NCI-H187 treated with DMSO at 0.1 percent for 48 hours (cell line): ENCODE results near the gene VPS16.

ENCODE experiments used
- DNase-seq: peaks from one replicate; lab custom pipeline; 2025; lab: John Stamatoyannopoulos, UW

VPS16 gene

GRCh38 chr20:2835331-2835796 is 5.2 kb upstream of the VPS16 start:
- DNase-seq: no peak

DNA sequence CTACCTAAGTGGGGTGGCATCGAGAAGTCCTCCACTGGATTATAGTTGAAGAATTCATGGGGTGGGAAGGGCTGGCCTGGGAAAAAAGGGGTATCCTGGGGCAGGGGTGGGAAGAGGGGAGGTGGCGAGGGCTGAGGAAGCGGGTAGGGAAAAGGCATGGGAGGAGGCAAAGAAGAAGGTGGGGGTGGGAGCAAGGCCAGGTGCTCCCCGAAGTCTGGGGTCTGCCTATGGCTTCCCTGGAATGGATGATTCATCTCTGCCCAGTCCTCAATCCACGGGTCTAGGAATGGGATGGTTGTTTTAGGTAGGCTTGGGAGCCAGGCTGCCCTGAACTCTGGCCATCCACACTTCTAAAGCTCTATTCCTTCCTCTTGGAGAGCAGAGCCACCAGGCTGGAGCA is 4.5 kb upstream of the VPS16 start:
- DNase-seq: no peak

DNA sequence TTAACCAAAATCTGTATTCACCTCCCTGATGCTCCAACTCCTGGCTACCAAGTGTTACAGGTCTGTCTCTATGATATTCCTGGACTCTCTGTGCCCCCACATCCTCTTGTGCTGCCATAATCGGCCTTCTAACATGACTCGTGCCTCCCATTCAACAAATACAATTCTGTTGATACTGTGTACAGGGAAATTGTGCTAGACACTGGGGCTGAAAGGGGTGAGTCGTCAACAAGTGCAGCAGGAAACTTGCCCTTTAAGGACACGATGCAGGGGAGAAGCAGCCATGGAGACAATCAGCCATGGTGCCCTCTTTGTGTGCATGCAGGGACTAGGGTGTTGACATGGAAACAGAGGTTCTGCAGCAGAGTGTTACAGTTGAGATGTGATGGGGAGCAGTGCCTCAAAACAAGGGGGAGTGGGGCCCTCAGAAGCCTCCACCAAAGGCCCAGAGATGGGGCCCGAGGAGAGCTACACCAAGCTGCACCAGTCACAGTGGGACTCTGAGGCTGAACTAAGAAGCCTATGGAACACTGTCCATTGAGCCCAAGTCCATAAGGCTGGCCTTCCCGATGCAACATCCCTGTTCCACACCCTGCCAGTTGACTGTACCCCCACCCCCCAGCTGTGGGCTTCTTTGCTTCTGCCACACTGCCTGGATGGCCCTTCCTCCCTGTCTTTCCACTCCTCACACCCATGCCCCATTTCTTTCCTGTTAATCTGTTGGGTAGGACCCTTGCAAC is 3.2 kb upstream of the VPS16 start:
- no peak for DNase-seq

GRCh38 chr20:2838170-2838797 is 2.3 kb upstream of the VPS16 start:
- no peak for DNase-seq

GRCh38 chr20:2838847-2839671 is 1.5 kb upstream of the VPS16 start:
- DNase-seq: no peak

DNA sequence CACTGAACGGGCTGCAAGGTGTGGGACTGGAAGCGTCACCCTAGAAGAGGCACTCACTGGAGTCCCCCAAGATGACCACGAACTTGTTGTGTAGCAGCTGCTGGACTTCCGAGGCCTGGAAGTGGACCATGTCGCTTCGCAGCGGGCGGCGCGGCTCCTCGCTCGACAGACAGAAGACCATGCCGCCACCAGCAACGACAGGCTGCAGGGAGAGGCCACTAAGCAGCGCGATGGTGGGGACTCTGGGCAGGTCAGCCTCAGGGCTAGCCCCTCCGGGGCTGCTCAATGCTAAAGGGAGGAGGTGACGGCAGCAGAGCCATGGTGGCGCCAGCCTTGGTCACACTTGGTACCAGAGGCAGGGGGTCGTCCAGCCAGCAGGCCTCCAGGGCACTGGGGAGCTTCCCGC is 810 bp upstream of the VPS16 start:
- DNase-seq: no peak

- no peak for DNase-seq
These were observed 504 bp downstream of the VPS16 start for GRCh38 chr20:2840967-2841531.

DNA sequence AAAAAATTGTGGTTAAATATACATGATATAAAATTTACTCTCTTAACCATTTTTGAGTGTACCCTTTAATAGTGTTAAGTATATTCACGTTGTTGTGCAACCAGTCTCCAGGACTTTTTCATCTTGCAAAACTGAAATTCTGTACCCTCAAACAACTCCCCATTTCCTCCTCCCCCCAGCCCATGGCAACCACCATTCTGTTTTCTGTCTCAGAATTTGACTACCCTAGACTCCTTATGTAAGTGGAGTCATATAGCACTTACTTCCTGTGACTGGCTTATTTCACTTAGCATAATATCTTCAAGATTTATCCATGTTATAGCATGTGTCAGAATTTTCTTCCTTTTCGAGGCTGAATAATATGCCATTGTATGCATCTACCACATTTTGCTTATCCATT is 5.1 kb downstream of the VPS16 start:
- no peak for DNase-seq

- DNase-seq: no peak
These were observed 6.2 kb downstream of the VPS16 start for GRCh38 chr20:2846698-2847097.

DNA sequence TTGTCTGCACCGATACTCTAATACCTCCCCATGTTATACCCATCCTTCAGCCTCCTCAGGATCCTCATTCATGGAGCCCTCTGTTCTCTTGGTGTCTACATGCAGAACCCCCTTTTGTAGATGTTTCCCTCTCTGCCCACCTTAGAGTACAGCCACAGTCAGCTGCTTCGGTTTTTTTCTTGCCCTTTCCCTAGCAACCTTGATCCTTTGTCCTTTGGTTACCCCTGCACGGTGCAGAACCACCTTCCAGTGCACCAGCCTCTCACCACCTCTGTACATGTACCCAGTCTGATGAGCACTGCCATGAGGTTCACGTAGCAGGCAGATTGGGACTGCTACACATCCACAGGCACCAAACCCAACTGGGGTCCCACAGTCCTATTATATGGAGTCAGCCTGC is 7.3 kb downstream of the VPS16 start:
- DNase-seq: no peak

GRCh38 chr20:2849529-2849928 is 9.0 kb downstream of the VPS16 start:
- DNase-seq: no peak

GRCh38 chr20:2851086-2851485 is 10.5 kb downstream of the VPS16 start:
- no peak for DNase-seq

DNA sequence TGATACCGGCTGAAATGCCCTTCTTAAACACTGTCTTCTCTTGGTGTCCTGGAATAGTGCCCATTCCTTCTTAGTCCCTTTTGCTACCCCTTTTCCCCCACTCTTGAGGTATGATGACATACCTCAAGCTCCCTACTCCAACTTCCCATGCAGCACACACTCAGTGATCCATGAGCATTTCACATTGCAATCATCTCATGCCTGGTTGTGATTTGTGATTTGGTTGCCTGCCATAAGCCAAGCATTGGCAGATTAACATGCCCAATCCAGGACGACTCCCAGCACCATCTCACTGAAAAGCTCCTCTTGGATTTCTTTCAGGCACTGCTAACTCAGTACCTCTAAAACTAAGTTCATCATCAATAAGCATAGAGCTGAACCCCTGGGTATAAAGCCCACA is 18.0 kb downstream of the VPS16 start:
- no peak for DNase-seq

DNA sequence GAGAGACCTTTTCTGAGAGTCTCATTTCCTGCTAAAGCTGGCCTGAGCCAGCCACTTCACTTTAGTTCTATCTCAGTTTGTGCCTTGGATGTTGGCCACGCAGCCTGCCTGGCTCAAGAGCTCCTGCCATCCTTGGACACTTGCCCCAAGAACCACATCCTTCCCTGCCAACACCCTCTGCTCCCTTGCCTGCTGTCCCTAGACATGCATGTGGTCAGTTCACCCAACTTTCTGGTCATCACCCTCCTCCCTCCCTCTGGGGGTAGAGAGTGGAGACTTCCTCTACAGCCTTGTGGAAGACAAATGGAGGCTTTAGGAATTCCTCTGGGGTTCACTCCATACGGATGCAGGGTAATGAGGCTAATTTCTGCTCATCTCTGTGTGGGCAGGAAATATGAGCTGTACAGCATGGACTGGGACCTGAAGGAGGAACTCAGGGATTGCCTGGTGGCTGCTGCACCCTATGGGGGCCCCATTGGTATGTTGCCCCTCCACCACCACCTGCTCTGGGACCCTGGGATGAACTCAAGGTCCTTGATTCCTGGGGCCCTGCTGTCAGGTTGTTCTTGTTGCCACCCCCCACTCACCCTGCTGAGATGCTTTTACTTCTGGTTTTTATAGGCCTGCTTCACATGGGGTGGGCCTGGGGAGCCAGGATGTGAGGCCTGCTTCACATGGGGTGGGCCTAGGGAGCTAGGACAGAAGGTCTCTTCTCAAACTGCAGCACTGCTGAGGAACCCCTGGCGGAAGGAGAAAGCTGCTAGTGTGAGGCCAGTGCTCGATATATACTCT is 19.0 kb downstream of the VPS16 start:
- no peak for DNase-seq

DNA sequence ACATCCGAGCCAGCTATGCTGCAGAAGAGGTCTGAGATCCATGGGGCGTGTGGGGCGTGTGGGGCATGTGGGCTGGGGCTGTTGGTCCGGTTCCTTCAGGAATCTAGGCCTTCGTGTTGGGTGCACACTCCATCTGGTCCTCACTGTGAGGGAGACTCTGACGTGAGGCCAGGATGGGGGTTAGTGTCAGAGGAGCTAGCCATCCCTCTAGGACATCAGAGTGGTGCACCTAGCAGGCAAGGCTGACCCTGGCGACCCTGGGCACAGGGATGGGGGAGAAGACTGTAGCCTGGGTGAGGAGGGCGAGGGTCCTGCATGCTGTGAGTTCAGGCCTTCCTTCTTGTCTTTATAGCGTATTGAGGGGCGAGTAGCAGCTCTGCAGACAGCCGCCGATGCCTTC is 24.1 kb downstream of the VPS16 start:
- no peak for DNase-seq

DNA sequence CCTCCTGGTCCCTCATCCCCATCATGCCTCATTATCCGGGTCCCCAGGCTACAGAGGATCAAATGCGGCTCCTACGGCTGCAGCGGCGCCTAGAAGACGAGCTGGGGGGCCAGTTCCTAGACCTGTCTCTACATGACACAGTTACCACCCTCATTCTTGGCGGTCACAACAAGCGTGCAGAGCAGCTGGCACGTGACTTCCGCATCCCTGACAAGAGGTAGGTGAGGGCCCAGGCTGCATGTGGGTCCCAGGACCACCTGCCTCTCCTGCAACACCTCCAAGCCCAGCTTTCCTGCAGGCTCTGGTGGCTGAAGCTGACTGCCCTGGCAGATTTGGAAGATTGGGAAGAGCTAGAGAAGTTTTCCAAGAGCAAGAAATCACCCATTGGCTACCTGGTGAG is 24.6 kb downstream of the VPS16 start:
- no peak for DNase-seq

DNA sequence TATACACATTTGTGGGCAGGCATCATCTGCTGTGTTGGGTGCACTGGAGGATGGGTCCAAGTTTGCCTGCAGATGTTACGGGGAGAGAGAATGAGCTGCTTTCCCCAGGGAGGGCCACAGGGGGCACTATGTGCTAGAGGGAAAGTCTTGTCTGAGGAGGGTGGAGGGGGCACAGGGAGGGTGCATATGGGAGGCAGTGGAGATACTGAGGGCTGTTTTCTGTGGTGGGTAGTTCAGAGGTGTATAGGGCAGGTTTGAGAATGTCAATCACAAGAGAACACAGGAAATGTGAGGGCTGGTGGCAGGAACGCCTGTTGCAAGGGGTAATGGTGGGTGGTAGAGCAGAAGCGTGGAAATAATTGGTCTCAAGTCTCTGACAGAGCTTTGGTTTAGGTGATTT is 25.1 kb downstream of the VPS16 start:
- no peak for DNase-seq

GRCh38 chr20:2866236-2866635 is 25.7 kb downstream of the VPS16 start:
- no peak for DNase-seq

DNA sequence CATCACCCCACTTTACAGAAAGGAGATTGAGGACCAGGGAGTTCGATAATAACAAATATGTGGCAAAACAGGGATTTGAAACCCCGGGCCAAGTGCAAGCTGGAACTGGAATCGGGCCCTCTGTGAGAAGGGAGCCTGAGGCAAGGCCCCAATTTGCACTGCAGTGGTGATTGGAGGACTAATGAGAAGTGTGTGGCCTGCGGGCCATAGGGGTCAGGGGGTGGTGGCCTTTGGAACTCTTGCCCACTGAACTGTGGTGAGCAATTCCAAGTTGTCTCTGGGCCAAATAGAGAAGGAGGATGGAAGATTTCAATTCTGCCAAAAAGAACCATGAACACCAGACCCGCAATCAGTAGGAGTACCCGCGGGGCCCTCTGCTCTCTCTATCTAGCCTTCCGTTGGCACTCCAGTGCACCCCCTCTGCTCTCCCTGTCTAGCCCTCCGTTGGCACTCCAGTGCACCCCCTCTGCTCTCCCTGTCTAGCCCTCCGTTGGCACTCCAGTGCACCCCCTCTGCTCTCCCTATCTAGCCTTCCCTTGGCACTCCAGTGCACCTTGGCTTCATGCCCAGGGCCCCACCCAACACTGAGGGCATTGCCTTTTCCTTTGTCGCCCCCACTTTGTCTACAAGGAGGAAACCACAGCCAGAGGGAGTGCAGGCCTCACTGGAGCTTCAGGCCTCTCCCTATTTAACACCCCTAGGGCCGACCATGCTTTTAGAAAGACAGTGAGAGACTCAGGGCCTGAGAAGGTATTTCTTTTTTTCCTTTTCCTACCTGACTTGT is 26.7 kb downstream of the VPS16 start:
- DNase-seq: no peak

DNA sequence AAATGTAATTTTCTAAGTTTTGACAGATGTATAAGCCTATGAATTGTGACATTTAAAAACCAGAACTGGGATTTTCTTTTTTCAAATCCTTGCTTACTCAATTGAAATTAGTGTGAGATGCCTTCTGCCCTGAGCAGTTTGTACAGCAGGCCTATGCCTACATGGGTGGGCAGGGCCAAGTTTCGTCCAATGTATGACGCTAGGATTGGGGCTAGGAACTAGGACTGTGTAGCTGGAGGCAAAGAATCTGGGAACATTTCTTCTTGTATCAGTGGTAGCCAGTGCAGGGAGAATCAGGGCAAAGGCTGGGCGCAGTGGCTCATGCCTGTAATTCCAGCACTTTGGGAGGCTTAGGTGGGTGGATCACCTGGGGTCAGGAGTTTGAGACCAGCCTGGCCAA is 28.8 kb downstream of the VPS16 start:
- no peak for DNase-seq

GRCh38 chr20:2871111-2871465 is 30.5 kb downstream of the VPS16 start:
- DNase-seq: no peak
